ENCODE measurements around the gene POLR3E.

- TF ChIP-seq, protein P1, sequence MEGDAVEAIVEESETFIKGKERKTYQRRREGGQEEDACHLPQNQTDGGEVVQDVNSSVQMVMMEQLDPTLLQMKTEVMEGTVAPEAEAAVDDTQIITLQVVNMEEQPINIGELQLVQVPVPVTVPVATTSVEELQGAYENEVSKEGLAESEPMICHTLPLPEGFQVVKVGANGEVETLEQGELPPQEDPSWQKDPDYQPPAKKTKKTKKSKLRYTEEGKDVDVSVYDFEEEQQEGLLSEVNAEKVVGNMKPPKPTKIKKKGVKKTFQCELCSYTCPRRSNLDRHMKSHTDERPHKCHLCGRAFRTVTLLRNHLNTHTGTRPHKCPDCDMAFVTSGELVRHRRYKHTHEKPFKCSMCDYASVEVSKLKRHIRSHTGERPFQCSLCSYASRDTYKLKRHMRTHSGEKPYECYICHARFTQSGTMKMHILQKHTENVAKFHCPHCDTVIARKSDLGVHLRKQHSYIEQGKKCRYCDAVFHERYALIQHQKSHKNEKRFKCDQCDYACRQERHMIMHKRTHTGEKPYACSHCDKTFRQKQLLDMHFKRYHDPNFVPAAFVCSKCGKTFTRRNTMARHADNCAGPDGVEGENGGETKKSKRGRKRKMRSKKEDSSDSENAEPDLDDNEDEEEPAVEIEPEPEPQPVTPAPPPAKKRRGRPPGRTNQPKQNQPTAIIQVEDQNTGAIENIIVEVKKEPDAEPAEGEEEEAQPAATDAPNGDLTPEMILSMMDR (IDR thresholded peaks at IDR 0.05), result no peak
- no peak for TF ChIP-seq EZH2 (IDR thresholded peaks at IDR 0.05; ENCODE audit: borderline replicate concordance, insufficient read depth, low read depth, low read length, poor library complexity, severe bottlenecking)
Measured at GRCh38 chr16:22337045-22337444, 39.8 kb downstream of the POLR3E start.

Data from B cell (primary cell).